Measurements from ENCODE around the gene FOXJ3. TPM values are rescaled to one million over a fixed set of nuclear protein-coding genes. Genes with fewer than 3 reads are reported as not detected.
A peak's percentile ranks its signal among the peaks of the same experiment; 100 is the strongest.

Gene FOXJ3
- total RNA-seq, 4 donors from 2014 or later, result 34.5 to 40.0 (median 36.1) TPM

- H3K27ac ChIP-seq (replicated peaks in 1 of 4), result no peak overlapping the region
- peaks cover 27 to 36% (median 30%) of the 10 kb centered on the region in 4 donors for H3K4me1 ChIP-seq
- intact Hi-C loops (cut with DNase I), result loop anchor here (5.0 to 10.0 kb wide), 4 partner anchors 120 to 348 kb away; partner anchors contain the start of genes PPCS, YBX1 and ZMYND12
- H3K4me3 ChIP-seq, result no peak overlapping the region
- H3K36me3 ChIP-seq, result no peaks in the 10 kb centered on the region
- no peaks in the 10 kb centered on the region for H3K27me3 ChIP-seq
- no peak for DNase-seq (ENCODE audit: extremely low spot score)
- 69% methylated on average over 6 of the region's 6 CpGs for WGBS
- TF ChIP-seq POLR2A (IDR thresholded peaks at IDR 0.05; ENCODE audit: low read depth) (no peak), CTCF (IDR thresholded peaks at IDR 0.05) (no peak), EP300 (IDR thresholded peaks at IDR 0.05) (no peak), POLR2AphosphoS5 (IDR thresholded peaks at IDR 0.05) (no peak)
- no peaks in the 10 kb centered on the region for H3K9me3 ChIP-seq
These were observed 1.9 kb upstream of the FOXJ3 start for GRCh38 chr1:42336978-42337377.

DNA sequence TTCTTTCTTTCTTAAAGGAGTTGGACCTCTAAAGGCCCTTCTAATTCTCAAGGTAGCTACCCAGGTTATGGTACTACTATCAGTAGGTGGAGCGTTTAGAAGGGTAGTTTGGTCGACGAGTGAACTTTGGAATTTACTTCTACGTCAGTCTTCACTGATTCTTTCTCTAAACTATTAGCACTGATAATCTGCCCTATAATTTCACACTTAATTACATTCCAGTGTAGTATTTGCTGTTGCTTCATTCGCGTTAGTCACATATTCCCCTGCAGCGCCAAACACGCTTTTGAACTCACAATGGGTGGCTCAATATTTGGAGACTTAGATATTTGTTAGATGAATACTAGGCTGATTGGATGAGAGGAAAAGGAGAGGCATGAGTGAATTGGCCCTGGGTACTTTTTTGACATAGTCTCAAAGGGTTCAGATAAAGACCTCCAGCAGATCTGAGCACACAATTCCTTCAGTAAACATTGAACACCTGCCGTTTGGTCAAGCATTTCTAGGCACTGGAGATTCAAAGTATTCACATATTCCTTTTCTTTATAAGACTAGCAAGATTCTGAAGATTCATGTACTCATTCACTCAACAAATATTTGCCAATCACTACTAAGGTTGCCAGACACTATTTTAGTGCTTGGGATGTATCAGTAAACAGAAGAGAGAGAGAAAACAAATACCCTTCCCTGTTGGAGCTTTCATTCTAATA, 929 bp upstream of the FOXJ3 start:
- DNase-seq (ENCODE audit: extremely low spot score), result no peak
- TF ChIP-seq EP300 (IDR thresholded peaks at IDR 0.05) (no peak), POLR2AphosphoS5 (IDR thresholded peaks at IDR 0.05) (no peak), CTCF (IDR thresholded peaks at IDR 0.05) (no peak), POLR2A (IDR thresholded peaks at IDR 0.05; ENCODE audit: low read depth) (no peak)
- Histone ChIP-seq H3K4me3 (peak overlapping the region; percentile 90 to 99 (median 92)), H3K36me3 (no peaks in the 10 kb centered on the region), H3K9me3 (no peaks in the 10 kb centered on the region), H3K4me1 (peaks cover 28 to 43% (median 36%) of the 10 kb centered on the region in 4 donors), H3K27ac (replicated peaks in 1 of 4) (peak overlapping the region; percentile 92 to 97 (median 96)), H3K27me3 (no peaks in the 10 kb centered on the region)
- intact Hi-C loops (cut with DNase I), result loop anchor here (5.0 to 10.0 kb wide), 4 partner anchors 121 to 349 kb away; partner anchors contain the start of genes PPCS, YBX1 and ZMYND12
- 9% methylated on average over 9 of the region's 9 CpGs for WGBS

DNA sequence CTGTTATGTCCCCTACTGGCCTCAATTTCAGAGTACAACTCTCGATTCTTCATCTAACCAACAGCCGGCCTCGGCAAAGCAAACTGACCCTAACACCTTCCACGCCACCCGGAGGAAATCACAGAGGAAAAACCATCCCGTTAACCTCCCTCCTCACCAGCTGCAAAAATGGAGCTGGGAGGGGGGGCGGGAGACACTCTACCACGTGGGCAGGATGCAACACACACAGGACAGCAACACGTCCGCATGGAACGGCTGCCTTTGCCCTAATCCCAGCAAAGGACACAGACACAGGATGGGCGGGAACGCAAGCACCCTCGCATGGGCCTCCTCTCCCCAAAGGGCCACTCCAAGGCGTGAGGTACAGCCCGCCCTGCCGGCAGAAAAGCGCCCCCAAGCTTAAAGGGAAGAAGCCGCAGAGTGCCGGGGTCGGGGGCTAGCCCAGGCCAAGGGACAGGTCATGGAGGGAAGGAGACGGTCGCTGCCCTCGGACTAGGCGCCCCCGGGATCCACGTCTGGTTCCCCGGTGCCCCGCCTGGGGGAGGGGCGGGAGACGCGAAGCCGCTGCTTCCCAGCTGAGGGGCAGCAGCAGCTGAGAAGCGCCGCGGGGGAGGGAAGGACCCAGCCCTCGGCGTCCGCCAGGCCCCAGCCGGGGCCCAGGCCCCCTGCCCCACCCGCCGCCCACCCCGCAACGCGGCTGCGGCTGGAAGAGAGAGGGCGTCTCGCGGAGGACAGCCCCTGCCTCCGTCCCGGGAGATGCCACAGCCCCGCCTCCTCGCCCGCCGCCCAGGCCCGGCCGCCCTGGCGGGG, 590 bp downstream of the FOXJ3 start:
- intact Hi-C loops (cut with DNase I), result loop anchor here (5.0 to 10.0 kb wide), 4 partner anchors 123 to 350 kb away; partner anchors contain the start of genes PPCS, YBX1 and ZMYND12
- 0% methylated on average over 33 of the region's 58 CpGs for WGBS
- no peak for DNase-seq (ENCODE audit: extremely low spot score)

More for the DNA sequence above, 590 bp downstream of the FOXJ3 start:
- H3K4me1 ChIP-seq, result peaks cover 28 to 51% (median 46%) of the 10 kb centered on the region in 4 donors
- no peaks in the 10 kb centered on the region for H3K27me3 ChIP-seq
- no peaks in the 10 kb centered on the region for H3K36me3 ChIP-seq
- H3K9me3 ChIP-seq, result no peaks in the 10 kb centered on the region
- TF ChIP-seq EP300 (IDR thresholded peaks at IDR 0.05) (no peak), CTCF (IDR thresholded peaks at IDR 0.05) (peak in 1 of 3 experiments; percentile 8), POLR2AphosphoS5 (IDR thresholded peaks at IDR 0.05) (peak; percentile 30 to 35), POLR2A (IDR thresholded peaks at IDR 0.05; ENCODE audit: low read depth) (no peak)
- H3K4me3 ChIP-seq, result peak overlapping the region; percentile 90 to 99 (median 92)
- peak overlapping the region; percentile 92 to 97 (median 96) for H3K27ac ChIP-seq (replicated peaks in 1 of 4)

All from esophagus muscularis mucosa (tissue), 4 donors.